HepG2 (cell line): ENCODE results near the gene TMEM184C. TPM values are rescaled to one million over a fixed set of nuclear protein-coding genes. Genes with fewer than 3 reads are reported as not detected.

Experiments
- ATAC-seq: fragments of 200-7000 bp; cut with Tn5 transposase; 3 replicates; pipeline ENCODE4 v1.9.1; 2020; ENCODE audit warnings: mild to moderate bottlenecking, moderate library complexity
- BruUV-seq: library from RNA; stranded (reverse); fragments of 400-500 nt; replicated peaks from 2 replicates; lab custom pipeline; 2021; lab: Mats Ljungman, UMichigan
- CTCF ChIA-PET: fragments of 300-600 bp; formaldehyde crosslinking; extraction: SDS; loops from one replicate; lab custom pipeline; 2021; ENCODE audit warnings: low total read pairs, inconsistent platforms, low intra/inter-chr PET ratio; lab: Yijun Ruan, JAX
- POLR2A ChIA-PET: fragments of 350-600 bp; sonication (Branson Sonifier 250); formaldehyde crosslinking; loops from one replicate; lab custom pipeline; 2020; ENCODE audit warnings: antibody characterized with exemption, inconsistent platforms; lab: Yijun Ruan, JAX
- DNase-seq: peaks from one replicate; pipeline ENCODE4 v3.0.0-alpha.2; 2015; ENCODE audit warnings: low spot score
- FAIRE-seq: peaks from 3 replicates; lab custom pipeline; 2011; peaks lifted over from hg19 to GRCh38; lab: Jason Lieb, UNC
- H2AFZ ChIP-seq: one replicate; pipeline ENCODE4 v1.6.1; 2011; ENCODE audit warnings: low read length, inconsistent platforms
- H3K27ac ChIP-seq: fragments of 300-600 bp; 3 replicates; pipeline ENCODE4 v1.8.0; 2011; ENCODE audit warnings: mixed run types, mild to moderate bottlenecking, mixed read lengths, low read length, inconsistent platforms; ENCODE audit not compliant: insufficient read depth; ENCODE audit errors: extremely low read length
- H3K27me3 ChIP-seq, 2 experiments: fragments of 200-600 bp in 1 of 2; 2 replicates in 1 of 2; 3 replicates in 1 of 2; pipeline versions ENCODE4 v1.6.0 to v1.8.0; 2011; ENCODE audit warnings: low read length in 2 of 2, mild to moderate bottlenecking in 2 of 2, moderate library complexity in 2 of 2, inconsistent platforms in 1 of 2; ENCODE audit not compliant: insufficient read depth in 2 of 2, control insufficient read depth in 1 of 2
- H3K36me3 ChIP-seq, 2 experiments: fragments of 200-600 bp in 1 of 2; replicated peaks in 1 of 2; 2 replicates in 1 of 2; 3 replicates in 1 of 2; pipeline versions ENCODE4 v1.5.1 to v1.8.0; 2011; ENCODE audit warnings: low read length in 2 of 2, inconsistent platforms in 1 of 2; ENCODE audit not compliant: insufficient read depth in 2 of 2, control insufficient read depth in 1 of 2
- H3K4me1 ChIP-seq: 2 replicates; pipeline ENCODE4 v1.5.1; 2012; ENCODE audit warnings: low read length, inconsistent platforms; ENCODE audit not compliant: insufficient read depth
- H3K4me2 ChIP-seq: 2 replicates; pipeline ENCODE4 v1.6.0; 2011; ENCODE audit warnings: low read depth, low read length, inconsistent platforms
- H3K4me3 ChIP-seq, 3 experiments: fragments of 200-600 bp in 1 of 3; sonication (generic), shearing (Covaris generic) in 1 of 3; replicated peaks in 1 of 3; 2 replicates each; pipeline ENCODE4 v1.5.1; 2011 to 2016; ENCODE audit warnings: low read length in 3 of 3, inconsistent platforms in 2 of 3, low read depth in 2 of 3, mild to moderate bottlenecking in 2 of 3, control low read depth in 1 of 3, mixed read lengths in 1 of 3; ENCODE audit not compliant: insufficient read depth in 1 of 3
- H3K79me2 ChIP-seq: one replicate; pipeline ENCODE4 v1.6.1; 2011; ENCODE audit warnings: low read length, inconsistent platforms; ENCODE audit not compliant: insufficient read depth
- H3K9ac ChIP-seq: 2 replicates; pipeline ENCODE4 v1.6.0; 2011; ENCODE audit warnings: mild to moderate bottlenecking, low read depth, low read length, inconsistent platforms; ENCODE audit not compliant: insufficient read depth
- H3K9me3 ChIP-seq: 2 replicates; pipeline ENCODE4 v1.5.1; 2012; ENCODE audit warnings: mild to moderate bottlenecking, low read length
- H4K20me1 ChIP-seq: 2 replicates; pipeline ENCODE4 v1.6.0; 2011; ENCODE audit warnings: inconsistent platforms, mild to moderate bottlenecking, low read length, moderate library complexity; ENCODE audit not compliant: insufficient read depth
- ARHGAP35 ChIP-seq: sonication (generic); formaldehyde crosslinking; IDR thresholded peaks from 2 replicates; pipeline ENCODE4 v1.9.0; 2022; ENCODE audit warnings: mild to moderate bottlenecking, inconsistent platforms, moderate library complexity, missing genetic modification reagents, borderline replicate concordance
- CEBPB ChIP-seq: IDR thresholded peaks from 2 replicates; pipeline ENCODE4 v1.6.1; 2011; ENCODE audit warnings: low read depth, low read length, improper control_type of control experiment, borderline replicate concordance
- CREB1 ChIP-seq, 2 experiments: fragments of 450-650 bp in 1 of 2; IDR thresholded peaks; 2 replicates each; pipeline ENCODE4 v1.6.1; 2016 to 2017; ENCODE audit warnings: control low read depth in 1 of 2, mild to moderate bottlenecking in 1 of 2, missing compliant biosample characterization in 1 of 2, missing genetic modification characterization in 1 of 2
- NCOR1 ChIP-seq: fragments of 200-600 bp; sonication (generic); IDR thresholded peaks from 2 replicates; pipeline ENCODE4 v1.7.0; 2017; ENCODE audit warnings: antibody characterized with exemption, low read length, borderline replicate concordance
- SRF ChIP-seq: IDR thresholded peaks from 2 replicates; pipeline ENCODE4 v1.6.1; 2011; ENCODE audit warnings: mild to moderate bottlenecking, low read depth, low read length, moderate library complexity
- TBX2 ChIP-seq: sonication (generic); formaldehyde crosslinking; IDR thresholded peaks from 2 replicates; pipeline ENCODE4 v1.5.0; 2020; ENCODE audit warnings: missing genetic modification reagents, mild to moderate bottlenecking, borderline replicate concordance
- ZFP62 ChIP-seq: sonication (generic); formaldehyde crosslinking; IDR thresholded peaks from 2 replicates; pipeline ENCODE4 v1.4.0; 2020; ENCODE audit warnings: missing genetic modification reagents
- ZNF629 ChIP-seq: sonication (generic); formaldehyde crosslinking; conservative IDR thresholded peaks from 2 replicates; pipeline ENCODE4 v1.5.0; 2020; ENCODE audit warnings: missing genetic modification reagents
- WGBS: methylation state at CpG from one replicate; pipeline ENCODE4 v1.1.6; 2017; ENCODE audit warnings: low lambda C conversion rate; 5-methylcytosine and 5-hydroxymethylcytosine counted together
- in situ Hi-C: cut with HindIII; loops from 2 replicates; pipeline ENCODE4 v1.10.0; 2017; ENCODE audit warnings: low pct_unique_long_range_greater_than_20kb; ENCODE audit not compliant: extremely low pct_ligation_motif_present
- intact Hi-C: fragments of 100-400 bp; cut with micrococcal nuclease; formaldehyde crosslinking; loops from one replicate; pipeline ENCODE4 v1.10.0; 2022; ENCODE audit not compliant: unreplicated experiment
- polyA plus RNA-seq, 8 experiments: library from polyadenylated mRNA; depleted of rRNA in 3 of 8; stranded (reverse) in 7 of 8; unstranded in 1 of 8; fragments of >200 nt; fragmentation: Illumina TruSeq in 4 of 8; extraction: Trizol in 4 of 8; gene quantifications; 2 replicates each; pipeline versions ENCODE4 v1.2.1 to v1.2.3, GENCODE V29; 2011 to 2016; ENCODE audit warnings: low read depth in 4 of 8, missing spikeins in 1 of 8, mixed read lengths in 1 of 8; ENCODE audit not compliant: insufficient read depth in 1 of 8
- total RNA-seq, 5 experiments: library from RNA; depleted of rRNA; stranded (reverse); fragments of >200 nt; fragmentation: Illumina TruSeq; extraction: Trizol; gene quantifications; 2 replicates each; pipeline ENCODE4 v1.2.3, GENCODE V29; 2016; ENCODE audit warnings: low read depth in 1 of 5
- TF ChIP-seq, protein P1 (sequence below): sonication (generic); formaldehyde crosslinking; IDR thresholded peaks from 2 replicates; pipeline ENCODE4 v1.8.0; 2023; ENCODE audit warnings: mild to moderate bottlenecking, missing genetic modification reagents
- TF ChIP-seq, protein P2 (sequence below): sonication (generic); formaldehyde crosslinking; IDR thresholded peaks from 2 replicates; pipeline ENCODE4 v1.4.0; 2020; ENCODE audit warnings: missing genetic modification reagents
- TF ChIP-seq, protein P3 (sequence below): sonication (generic); formaldehyde crosslinking; conservative IDR thresholded peaks from 2 replicates; pipeline ENCODE4 v1.4.0; 2020; ENCODE audit warnings: mild to moderate bottlenecking, missing genetic modification reagents, moderate library complexity
- TF ChIP-seq, protein P4 (sequence below): sonication (generic); formaldehyde crosslinking; IDR thresholded peaks from 2 replicates; pipeline ENCODE4 v1.4.0; 2020; ENCODE audit warnings: missing genetic modification reagents, borderline replicate concordance

The TMEM184C gene
- total and polyA plus RNA-seq, 2 of the 13 experiments (the other 11 are each of a cell fraction or from before 2014, with no cell fraction given) = 13.9 to 26.1 TPM

DNA sequence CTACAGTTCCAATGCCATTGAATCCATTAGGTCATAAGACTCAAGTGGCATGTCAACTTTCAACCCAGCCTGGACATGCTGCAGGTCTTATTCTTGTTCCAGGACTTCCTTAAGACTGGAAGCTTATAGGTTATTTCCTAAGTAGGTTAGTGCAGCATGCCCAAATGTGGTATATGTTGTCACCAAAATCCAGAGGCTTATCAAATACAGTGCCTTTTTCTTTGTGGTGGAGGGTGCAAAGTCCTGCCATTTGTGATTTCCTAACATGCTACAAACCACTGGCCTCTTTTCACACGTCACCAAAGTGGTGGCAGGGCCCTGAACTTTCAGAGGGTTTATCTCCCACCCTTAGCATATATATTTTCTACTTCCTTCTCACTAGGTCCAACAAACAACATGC lies 9.7 kb upstream of the TMEM184C start:
- Histone ChIP-seq H3K4me1 (peaks cover 13% of the 10 kb centered on the region), H3K27me3 (no peaks in the 10 kb centered on the region), H3K79me2 (no peaks in the 10 kb centered on the region), H3K27ac (no peak overlapping the region), H3K9ac (no peak overlapping the region), H3K4me3 (no peak overlapping the region), H3K9me3 (no peaks in the 10 kb centered on the region), H4K20me1 (no peaks in the 10 kb centered on the region), H3K4me2 (no peak overlapping the region), H3K36me3 (no peaks in the 10 kb centered on the region), H2AFZ (no peak overlapping the region)
- intact Hi-C loops (no loop called here), in situ Hi-C loops (no loop called here)
- ChIA-PET CTCF (no interaction called here), POLR2A (no interaction called here)
- no TSS peak for BruUV-seq
- DNase-seq = peak; percentile 58
- ATAC-seq = peak; percentile 82
- TF ChIP-seq NCOR1 (peak; percentile 44; the same call in 1 of the 2 replicates), ZFP62 (CRISPR knock-in tag) (no peak), CEBPB (peak; percentile 27; the same call in 1 of the 2 replicates), ARHGAP35 (CRISPR knock-in tag) (no peak), TBX2 (CRISPR knock-in tag) (0 out of 2 replicates have a peak, but pooled peaks have one; percentile 18), SRF (peak; percentile 59; the same call in 1 of the 2 replicates), ZNF629 (CRISPR knock-in tag) (no peak), CREB1 (IDR thresholded peaks at IDR 0.05) (no peak), CREB1 (CRISPR knock-in tag; IDR thresholded peaks at IDR 0.05) (peak; percentile 33; the same call in 1 of the 2 replicates)
- TF ChIP-seq, protein P1, sequence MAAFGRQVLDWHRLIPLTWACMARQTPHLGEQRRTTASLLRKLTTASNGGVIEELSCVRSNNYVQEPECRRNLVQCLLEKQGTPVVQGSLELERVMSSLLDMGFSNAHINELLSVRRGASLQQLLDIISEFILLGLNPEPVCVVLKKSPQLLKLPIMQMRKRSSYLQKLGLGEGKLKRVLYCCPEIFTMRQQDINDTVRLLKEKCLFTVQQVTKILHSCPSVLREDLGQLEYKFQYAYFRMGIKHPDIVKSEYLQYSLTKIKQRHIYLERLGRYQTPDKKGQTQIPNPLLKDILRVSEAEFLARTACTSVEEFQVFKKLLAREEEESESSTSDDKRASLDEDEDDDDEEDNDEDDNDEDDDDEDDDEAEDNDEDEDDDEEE = no peak
- TF ChIP-seq, protein P2, sequence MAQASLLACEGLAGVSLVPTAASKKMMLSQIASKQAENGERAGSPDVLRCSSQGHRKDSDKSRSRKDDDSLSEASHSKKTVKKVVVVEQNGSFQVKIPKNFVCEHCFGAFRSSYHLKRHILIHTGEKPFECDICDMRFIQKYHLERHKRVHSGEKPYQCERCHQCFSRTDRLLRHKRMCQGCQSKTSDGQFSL (CRISPR knock-in tag) = no peak
- TF ChIP-seq, protein P3, sequence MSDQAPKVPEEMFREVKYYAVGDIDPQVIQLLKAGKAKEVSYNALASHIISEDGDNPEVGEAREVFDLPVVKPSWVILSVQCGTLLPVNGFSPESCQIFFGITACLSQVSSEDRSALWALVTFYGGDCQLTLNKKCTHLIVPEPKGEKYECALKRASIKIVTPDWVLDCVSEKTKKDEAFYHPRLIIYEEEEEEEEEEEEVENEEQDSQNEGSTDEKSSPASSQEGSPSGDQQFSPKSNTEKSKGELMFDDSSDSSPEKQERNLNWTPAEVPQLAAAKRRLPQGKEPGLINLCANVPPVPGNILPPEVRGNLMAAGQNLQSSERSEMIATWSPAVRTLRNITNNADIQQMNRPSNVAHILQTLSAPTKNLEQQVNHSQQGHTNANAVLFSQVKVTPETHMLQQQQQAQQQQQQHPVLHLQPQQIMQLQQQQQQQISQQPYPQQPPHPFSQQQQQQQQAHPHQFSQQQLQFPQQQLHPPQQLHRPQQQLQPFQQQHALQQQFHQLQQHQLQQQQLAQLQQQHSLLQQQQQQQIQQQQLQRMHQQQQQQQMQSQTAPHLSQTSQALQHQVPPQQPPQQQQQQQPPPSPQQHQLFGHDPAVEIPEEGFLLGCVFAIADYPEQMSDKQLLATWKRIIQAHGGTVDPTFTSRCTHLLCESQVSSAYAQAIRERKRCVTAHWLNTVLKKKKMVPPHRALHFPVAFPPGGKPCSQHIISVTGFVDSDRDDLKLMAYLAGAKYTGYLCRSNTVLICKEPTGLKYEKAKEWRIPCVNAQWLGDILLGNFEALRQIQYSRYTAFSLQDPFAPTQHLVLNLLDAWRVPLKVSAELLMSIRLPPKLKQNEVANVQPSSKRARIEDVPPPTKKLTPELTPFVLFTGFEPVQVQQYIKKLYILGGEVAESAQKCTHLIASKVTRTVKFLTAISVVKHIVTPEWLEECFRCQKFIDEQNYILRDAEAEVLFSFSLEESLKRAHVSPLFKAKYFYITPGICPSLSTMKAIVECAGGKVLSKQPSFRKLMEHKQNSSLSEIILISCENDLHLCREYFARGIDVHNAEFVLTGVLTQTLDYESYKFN (CRISPR knock-in tag) = 0 out of 2 replicates have a peak, but pooled peaks have one; percentile 13
- TF ChIP-seq, protein P4, sequence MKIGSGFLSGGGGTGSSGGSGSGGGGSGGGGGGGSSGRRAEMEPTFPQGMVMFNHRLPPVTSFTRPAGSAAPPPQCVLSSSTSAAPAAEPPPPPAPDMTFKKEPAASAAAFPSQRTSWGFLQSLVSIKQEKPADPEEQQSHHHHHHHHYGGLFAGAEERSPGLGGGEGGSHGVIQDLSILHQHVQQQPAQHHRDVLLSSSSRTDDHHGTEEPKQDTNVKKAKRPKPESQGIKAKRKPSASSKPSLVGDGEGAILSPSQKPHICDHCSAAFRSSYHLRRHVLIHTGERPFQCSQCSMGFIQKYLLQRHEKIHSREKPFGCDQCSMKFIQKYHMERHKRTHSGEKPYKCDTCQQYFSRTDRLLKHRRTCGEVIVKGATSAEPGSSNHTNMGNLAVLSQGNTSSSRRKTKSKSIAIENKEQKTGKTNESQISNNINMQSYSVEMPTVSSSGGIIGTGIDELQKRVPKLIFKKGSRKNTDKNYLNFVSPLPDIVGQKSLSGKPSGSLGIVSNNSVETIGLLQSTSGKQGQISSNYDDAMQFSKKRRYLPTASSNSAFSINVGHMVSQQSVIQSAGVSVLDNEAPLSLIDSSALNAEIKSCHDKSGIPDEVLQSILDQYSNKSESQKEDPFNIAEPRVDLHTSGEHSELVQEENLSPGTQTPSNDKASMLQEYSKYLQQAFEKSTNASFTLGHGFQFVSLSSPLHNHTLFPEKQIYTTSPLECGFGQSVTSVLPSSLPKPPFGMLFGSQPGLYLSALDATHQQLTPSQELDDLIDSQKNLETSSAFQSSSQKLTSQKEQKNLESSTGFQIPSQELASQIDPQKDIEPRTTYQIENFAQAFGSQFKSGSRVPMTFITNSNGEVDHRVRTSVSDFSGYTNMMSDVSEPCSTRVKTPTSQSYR = no peak
- 5% methylated on average over 1 of the region's 1 CpG for WGBS
- FAIRE-seq = no peak
